Activated gamma-delta T cell treated with Interleukin-2 at 50 U/mL for 16 hours (primary cell): ENCODE measurements around the gene UBL7.
"Not testable (repeated sequence)": the region's sequence is repeated elsewhere in the genome, so short reads cannot be mapped to it uniquely, and the experiment has no call there.

ENCODE experiments used
- DNase-seq: peaks from one replicate; pipeline ENCODE4 v3.0.0-alpha.2; 2020

Gene UBL7

GRCh38 chr15:74463634-74464033, 2.7 kb upstream of the UBL7 start:
- DNase-seq = no peak

GRCh38 chr15:74461847-74462511, 1.0 kb upstream of the UBL7 start:
- no peak for DNase-seq

- DNase-seq = no peak
Measured at GRCh38 chr15:74460298-74460697, 662 bp downstream of the UBL7 start.

GRCh38 chr15:74459798-74460197, 1.2 kb downstream of the UBL7 start:
- not testable (repeated sequence) for DNase-seq

GRCh38 chr15:74458473-74458872, 2.5 kb downstream of the UBL7 start:
- no peak for DNase-seq

GRCh38 chr15:74457036-74457435, 3.9 kb downstream of the UBL7 start:
- not testable (repeated sequence) for DNase-seq

GRCh38 chr15:74454764-74455500, 6.0 kb downstream of the UBL7 start:
- no peak for DNase-seq

- no peak for DNase-seq
Measured at GRCh38 chr15:74453925-74454763, 6.8 kb downstream of the UBL7 start.

GRCh38 chr15:74451861-74452835, 8.8 kb downstream of the UBL7 start:
- no peak for DNase-seq

- DNase-seq = no peak
Measured at GRCh38 chr15:74451322-74451721, 9.6 kb downstream of the UBL7 start.

GRCh38 chr15:74449643-74450205, 11.2 kb downstream of the UBL7 start:
- DNase-seq = no peak

- DNase-seq = no peak
Measured at GRCh38 chr15:74449095-74449494, 11.9 kb downstream of the UBL7 start.

- no peak for DNase-seq
Measured at GRCh38 chr15:74445816-74446763, 14.9 kb downstream of the UBL7 start.

GRCh38 chr15:74444106-74445062, 16.6 kb downstream of the UBL7 start:
- DNase-seq = no peak

GRCh38 chr15:74443100-74443909, 17.7 kb downstream of the UBL7 start:
- no peak for DNase-seq

- no peak for DNase-seq
Measured at GRCh38 chr15:74442604-74443003, 18.4 kb downstream of the UBL7 start.

GRCh38 chr15:74442063-74442462, 18.9 kb downstream of the UBL7 start:
- no peak for DNase-seq

- DNase-seq = no peak
Measured at GRCh38 chr15:74441248-74441941, 19.6 kb downstream of the UBL7 start.
